ENCODE results near the gene HDHD5.

- TF ChIP-seq, protein P1, sequence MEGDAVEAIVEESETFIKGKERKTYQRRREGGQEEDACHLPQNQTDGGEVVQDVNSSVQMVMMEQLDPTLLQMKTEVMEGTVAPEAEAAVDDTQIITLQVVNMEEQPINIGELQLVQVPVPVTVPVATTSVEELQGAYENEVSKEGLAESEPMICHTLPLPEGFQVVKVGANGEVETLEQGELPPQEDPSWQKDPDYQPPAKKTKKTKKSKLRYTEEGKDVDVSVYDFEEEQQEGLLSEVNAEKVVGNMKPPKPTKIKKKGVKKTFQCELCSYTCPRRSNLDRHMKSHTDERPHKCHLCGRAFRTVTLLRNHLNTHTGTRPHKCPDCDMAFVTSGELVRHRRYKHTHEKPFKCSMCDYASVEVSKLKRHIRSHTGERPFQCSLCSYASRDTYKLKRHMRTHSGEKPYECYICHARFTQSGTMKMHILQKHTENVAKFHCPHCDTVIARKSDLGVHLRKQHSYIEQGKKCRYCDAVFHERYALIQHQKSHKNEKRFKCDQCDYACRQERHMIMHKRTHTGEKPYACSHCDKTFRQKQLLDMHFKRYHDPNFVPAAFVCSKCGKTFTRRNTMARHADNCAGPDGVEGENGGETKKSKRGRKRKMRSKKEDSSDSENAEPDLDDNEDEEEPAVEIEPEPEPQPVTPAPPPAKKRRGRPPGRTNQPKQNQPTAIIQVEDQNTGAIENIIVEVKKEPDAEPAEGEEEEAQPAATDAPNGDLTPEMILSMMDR (IDR thresholded peaks at IDR 0.05; ENCODE audit: insufficient read depth, low read length, poor library complexity, severe bottlenecking) = no peak
- no peak for TF ChIP-seq EZH2phosphoT487 (conservative IDR thresholded peaks at IDR 0.05; ENCODE audit: low read length)
Observed at GRCh38 chr22:17113600-17113999, 45.5 kb downstream of the HDHD5 start.

Data from SU-DHL-6 (cell line).